ENCODE measurements around the gene PRKCI.
"Not testable (repeated sequence)": the region's sequence is repeated elsewhere in the genome, so short reads cannot be mapped to it uniquely, and the experiment has no call there.

The PRKCI gene

DNA sequence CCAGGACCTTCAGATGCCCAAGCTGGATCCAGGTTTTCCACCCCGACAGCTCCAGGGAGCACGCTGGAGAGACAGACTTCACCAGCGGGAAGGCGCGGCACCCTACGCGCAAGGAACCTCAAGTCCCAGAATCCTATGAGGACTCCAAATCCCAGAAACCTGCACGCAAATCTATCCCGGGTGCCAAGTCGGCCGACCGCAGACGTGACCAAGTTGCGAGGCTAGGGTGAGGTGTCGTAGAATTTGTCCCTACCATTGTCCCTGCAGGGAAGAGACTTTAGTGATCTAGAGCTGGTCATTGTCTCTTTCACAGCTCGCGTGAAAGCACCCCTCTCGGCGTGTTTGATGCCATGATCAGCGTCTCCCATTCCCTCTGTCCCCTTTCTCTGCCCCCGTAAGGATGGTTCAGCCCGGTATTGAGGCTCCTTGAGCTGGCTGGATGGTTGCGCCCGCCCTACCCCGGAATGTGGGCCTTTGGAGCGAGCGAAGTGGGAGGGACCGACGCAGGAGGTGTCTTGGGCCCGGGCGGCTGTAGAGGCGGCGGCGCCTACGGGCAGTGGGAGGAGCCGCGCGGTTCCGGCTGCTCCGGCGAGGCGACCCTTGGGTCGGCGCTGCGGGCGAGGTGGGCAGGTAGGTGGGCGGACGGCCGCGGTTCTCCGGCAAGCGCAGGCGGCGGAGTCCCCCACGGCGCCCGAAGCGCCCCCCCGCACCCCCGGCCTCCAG, at the start of gene PRKCI:
PRKCI (plus strand) TSS at position 501 of the 723 bp plus-strand sequence. CDS start 246 bp downstream, outside the sequence.
- peak; percentile 96 for DNase-seq (ENCODE audit: low spot score)

DNA sequence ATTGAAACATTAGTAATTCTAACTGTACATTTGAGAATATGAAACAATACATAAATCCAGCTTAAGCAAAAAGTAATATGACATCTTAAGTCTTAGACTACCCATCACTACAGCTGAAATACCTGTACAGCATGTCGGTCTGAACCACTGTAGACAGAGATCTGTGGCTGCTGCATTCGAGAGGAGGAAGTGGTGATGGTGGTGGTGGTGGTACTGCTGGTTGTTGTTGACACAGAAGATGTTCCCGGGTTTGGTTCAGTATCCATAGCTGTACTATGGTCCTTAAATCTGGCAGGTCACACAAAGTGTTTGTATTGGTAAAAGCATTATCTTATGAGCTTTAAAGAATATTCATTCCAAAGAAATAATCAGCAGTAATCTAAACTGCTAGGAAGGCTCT, 43.6 kb upstream of the PRKCI start:
- no peak for DNase-seq (ENCODE audit: low spot score)

DNA sequence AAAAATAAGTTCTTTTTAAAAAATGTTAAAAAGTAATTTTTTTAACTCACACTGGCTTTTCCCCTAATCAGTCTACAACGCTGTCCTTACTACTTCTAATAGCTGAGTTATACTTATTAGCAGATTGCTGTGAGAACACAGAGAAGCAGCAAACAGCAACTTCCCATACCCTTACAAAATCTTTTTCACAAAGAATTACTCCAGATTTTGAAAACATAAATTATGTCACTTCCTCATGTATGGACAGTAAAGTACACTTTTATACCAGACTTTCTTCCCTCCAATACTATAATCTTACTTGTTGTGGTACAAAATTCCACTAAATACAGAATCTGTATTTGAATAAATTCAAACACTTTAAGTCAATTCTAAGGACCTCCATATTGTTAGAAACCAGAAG, 42.8 kb upstream of the PRKCI start:
- DNase-seq (ENCODE audit: low spot score), result no peak

DNA sequence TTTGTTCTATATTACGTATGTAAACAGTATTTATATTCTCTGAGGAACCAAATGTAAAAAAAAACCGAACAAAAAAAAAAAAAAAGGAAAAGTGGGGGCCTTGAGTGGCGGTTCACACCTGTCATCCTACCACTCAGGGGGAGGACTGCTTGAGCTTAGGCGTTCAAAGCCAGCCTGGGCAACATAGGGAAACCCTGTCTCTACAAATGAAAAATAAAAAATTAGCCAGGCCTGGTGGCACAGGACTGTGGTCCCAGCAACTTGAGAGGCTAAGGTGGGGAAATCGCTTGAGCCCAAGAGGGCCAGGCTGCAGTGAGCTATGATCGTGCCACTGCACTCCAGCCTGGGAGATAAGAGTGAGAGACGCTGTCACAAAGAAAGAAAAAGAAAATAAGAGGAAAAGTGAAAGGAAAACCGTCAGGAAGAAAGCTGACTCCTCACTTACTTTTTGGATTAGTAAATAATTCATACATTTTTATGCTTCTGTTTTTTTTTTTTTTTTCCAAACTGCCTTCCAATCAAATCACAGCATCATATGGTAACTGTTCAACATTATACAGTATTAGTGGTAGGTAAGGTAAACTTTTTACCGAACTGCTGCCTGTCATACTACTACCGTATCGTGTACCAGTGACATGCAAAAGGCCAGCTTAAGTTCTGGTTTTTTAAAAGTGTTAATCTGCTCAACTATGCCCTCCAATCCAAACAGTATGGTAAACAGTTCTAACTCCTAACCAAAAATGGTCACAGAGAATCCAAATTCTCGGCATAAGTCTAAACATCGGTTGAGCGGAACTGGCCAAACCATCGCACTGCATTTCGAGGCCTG, 41.9 kb upstream of the PRKCI start:
- DNase-seq (ENCODE audit: low spot score), result peak; percentile 24

DNA sequence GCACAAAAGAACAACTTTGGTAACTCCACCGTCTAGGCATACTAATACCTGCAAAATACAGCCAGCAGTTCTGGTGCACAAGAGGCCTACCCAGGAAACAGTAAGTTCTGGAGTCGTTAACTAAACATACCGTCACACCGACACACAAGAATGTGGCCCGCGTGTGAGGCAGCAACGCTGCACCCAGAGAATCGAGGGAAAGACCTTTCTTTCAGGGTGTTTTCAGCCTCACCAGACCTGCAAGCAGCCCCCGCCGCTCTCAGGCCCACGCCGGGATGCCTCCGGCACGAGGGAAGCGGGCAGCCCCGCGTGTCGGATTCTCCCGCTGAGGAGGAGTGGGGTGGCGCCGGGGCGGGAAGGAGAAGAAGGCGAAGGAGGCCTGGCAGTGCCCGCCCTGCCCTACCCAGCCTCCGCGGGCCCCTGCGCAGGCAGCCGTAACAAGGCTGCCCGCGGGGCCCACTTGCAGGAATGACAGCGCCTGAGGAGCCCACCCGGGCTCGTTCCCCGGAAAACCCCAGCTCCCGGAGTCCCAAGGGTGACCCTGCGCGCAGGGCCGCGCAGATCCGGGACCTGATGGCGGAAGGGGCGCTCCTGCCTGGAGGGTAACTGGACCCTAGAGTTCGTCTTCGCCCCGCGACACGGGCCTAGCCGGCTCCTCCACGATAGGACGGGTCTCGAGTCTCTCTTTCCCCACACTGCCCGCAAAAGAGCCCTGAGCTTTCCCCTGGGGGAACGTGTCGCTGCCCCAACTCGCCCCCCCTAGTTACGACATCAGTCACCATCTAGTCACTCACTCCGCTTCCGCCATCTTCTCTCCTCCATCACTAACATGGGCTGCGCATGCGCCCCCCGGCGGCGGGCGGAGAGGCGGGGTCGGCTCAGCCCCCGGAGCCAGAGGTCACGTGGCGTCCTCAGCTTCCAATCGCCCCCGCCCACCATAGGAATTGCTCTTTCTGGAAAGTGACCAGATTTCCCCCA, 41.0 kb upstream of the PRKCI start, which contains the start of gene PHC3:
PHC3 (minus strand) TSS at position 826 of the 978 bp plus-strand sequence; CDS start at position 808, 18 bp downstream.
- DNase-seq (ENCODE audit: low spot score), result peak; percentile 93

DNA sequence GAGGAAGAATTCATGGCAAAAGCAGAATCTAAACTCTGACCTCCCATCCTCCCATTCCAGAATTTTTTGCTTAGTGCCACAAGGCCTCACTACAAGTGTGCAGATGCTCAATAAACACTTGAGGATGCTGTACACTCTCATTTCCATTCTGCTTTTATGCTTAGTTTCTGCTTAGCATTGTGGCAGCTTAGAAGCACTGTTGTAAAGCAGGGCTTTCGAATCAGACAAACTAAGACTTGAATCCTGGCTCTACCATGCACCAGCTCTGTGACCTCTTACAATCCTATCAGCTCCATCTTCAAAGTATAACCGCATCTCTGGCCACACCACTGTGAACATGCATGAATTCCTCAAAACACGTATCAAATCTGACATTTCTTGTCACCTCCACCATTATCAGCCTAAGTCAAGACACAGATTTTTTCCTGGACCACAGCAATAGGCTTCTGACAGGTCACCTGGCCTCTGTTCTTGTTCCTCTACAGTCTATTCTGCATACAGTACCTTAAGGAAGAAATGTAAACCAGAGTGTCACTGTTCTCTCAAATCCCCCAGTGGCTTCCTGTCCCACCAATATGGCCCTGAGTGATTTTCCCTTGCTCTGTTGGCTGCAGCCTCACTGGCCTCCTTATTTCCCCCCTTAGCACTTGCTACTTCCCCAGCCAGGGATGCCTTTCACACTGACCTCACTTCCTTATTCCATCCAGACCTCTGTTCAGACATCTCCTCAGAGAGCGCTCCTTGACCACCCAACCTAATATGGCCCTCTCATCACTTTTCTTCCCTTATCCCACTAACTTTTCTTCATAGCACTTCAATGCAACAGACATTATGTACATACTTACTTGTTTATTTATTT, 32.6 kb upstream of the PRKCI start:
- DNase-seq (ENCODE audit: low spot score), result no peak

DNA sequence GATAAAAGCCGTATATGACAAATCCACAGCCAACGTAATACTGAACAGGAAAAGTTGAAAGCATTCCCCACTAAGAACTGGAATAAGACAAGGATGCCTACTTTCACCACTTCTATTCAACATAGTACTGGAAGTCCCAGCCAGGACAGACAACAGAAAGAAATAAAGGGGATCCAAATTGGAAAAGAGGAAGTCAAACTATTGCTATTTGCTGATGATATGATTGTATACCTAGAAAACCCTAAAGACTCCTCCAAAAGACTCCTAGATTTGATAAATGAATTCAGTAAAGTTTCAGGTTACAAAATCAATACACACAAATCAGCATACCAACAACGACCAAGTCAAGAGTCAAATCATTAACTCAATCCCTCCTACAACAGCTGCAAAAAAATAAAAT, 26.5 kb upstream of the PRKCI start:
- DNase-seq (ENCODE audit: low spot score), result not testable (repeated sequence)

DNA sequence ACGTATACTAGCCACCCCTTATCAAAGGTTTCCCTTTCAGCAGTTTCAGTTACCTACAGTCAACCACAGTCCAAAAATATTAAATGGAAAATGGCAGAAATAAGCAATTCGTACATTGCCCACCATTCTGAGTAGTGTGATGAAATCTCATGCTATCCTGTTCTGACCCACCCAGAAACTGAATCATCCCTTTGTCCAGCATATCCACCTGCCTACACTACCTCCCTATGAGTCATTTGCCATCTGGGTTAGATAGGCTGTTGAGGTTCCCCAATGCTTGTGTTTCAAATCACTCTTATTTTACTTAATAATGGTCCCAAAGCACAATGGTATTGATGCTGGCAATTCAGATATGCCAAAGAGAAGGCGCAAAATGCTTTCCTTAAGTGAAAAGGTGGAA, 25.4 kb upstream of the PRKCI start:
- DNase-seq (ENCODE audit: low spot score), result peak; percentile 87

DNA sequence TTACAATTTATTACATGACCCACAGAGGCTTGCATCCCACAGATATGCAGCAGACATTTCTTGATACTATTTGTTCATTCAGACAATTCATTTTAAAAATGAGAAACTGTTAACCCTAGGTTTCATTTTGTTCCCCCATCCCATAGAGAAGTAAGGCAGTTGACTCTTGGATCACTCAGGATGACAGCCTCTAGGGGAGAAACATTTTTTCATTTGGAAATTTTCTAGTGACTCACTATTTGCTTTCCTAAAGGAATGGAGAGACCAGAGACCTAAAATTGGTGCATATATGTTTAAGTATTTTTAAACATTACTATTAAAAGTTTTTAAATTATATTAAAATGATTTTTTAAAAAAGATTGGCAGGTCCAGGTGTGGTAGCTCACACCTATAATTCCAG, 21.2 kb upstream of the PRKCI start:
- no peak for DNase-seq (ENCODE audit: low spot score)

DNA sequence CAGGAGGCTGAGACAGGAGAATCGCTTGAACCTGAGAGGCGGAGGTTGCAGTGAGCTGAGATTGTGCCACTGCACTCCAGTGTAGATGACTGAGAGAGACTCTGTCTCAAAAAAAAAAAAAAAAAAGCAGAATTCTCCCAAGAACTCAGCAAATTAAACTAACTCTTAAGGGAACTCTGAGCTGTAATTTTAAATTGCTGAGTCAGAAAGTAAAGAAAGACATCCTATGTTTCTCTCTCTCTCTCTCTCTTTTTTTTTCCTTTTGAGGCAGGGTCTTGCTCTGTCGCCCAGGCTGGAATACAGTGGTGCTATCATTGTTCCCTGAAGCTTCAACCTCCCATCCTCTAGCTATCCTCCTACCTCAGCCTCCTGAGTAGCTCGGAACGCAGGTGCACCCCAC, 20.7 kb upstream of the PRKCI start:
- DNase-seq (ENCODE audit: low spot score), result no peak

DNA sequence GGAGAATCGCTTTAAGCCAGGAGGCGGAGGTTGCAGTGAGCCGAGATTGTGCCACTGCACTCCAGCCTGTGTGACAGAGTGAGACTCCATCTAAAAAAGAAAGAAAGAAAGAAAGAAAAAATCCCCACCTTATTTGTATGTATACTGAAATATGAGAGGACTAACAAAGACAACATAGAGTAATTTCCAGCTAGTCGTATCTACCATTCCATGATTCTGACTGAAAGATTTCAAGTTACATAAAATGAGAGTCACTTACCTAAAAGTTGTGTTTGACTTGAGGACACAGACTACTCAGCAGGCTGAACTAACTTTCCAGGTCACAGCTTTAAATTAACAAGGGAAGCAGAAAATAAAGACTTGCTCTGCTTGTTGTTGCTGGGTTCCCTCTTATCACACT, 18.8 kb upstream of the PRKCI start:
- no peak for DNase-seq (ENCODE audit: low spot score)

DNA sequence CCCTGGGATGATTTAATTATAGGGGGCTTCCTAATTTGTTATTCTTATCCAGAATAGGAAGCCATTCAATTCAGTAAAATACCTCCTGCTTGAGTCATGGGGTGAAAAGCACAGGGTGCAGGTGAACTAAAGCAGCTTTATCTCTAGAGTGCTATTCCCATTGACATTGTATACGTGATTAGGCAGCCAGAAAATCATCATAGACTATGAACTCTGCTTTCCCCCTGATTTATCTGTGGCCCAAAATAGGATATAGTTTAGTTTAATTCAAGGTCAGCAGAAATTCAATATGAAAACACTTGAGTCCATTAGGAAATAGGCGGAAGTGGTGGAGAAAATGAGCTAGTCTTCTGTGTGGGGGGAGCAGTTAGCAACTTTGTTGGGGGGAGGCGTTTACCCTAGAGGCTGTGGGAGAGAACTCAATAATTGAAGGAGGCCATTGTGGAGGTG, 18.2 kb upstream of the PRKCI start:
- DNase-seq (ENCODE audit: low spot score), result no peak

DNA sequence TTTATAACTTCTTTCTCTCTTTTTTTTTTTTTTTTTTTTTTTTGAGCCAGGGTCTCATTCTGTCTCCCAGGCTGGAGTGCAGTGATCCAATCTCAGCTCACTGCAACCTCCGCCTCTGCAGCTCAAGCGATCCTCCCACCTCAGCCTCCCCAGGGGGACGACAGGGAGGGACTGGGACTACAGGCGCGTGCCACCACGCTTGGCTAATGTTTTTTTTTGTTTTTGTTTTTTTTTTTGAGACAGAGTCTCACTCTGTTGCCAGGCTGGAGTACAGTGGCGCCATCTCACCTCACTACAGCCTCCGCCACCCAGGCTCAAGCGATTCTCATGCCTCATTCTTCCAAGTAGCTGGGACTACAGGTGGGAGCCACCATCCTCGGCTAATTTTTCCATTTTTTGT, 17.7 kb upstream of the PRKCI start:
- no peak for DNase-seq (ENCODE audit: low spot score)

DNA sequence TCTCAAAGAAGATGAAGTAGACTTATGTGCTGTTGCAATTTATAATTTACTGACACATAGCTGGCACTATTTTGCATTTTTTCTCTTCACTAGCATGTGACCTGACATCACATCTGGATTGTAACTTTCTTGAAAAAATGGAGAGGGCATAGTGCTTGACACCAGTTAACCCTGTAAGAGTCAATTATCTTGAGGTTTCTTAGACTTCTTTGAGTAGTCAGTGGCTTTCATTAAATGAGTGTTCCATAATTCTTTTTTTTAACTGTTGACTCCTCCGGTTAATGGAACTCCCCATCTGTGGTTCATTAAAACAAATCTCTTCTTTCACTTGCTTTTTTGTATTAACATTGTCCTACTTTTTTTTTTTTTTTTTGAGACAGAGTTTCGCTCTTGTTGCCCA, 16.9 kb upstream of the PRKCI start:
- no peak for DNase-seq (ENCODE audit: low spot score)

DNA sequence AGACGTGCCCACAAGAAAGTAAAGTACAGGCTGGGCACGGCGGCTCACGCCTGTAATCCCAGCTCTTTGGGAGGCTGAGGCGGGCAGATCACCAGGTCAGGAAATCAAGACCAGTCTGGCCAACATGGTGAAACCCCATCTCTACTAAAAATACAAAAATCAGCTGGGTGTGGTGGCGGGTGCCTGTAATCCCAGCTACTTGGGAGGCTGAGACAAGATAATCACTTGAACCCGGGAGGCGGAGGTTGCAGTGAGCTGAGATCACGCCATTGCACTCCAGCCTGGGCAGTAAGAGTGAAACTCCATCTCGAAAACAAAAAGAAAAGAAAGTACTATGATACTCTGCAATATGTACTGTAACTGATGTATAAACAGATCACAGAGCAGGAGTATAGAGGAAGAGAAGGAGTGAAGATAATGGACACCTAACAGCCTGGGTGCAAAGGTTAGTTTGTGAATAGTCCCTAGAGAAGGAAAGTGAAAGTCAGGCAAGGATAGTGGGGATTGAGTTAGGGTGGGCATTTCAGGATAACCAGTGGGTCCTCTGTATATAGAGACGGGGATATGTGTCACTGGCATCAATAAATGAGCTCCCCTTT, 16.0 kb upstream of the PRKCI start:
- DNase-seq (ENCODE audit: low spot score), result not testable (repeated sequence)

DNA sequence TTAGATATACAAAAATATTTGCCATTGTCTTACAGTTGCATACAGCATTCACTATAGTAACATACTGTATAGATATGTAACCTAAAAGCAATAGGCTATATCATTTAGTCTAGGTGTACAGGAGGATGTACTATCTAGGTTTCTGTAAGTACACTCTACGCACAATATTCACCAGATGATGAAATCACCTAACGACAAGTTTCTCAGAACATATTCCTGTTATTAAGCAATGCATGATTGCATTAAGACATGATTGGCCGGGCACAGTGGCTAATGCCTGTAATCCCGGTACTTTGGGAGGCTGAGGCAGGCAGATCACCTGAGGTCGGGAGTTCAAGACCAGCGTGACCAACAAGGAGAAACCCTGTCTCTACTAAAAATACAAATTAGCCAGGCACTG, 14.5 kb upstream of the PRKCI start:
- no peak for DNase-seq (ENCODE audit: low spot score)

DNA sequence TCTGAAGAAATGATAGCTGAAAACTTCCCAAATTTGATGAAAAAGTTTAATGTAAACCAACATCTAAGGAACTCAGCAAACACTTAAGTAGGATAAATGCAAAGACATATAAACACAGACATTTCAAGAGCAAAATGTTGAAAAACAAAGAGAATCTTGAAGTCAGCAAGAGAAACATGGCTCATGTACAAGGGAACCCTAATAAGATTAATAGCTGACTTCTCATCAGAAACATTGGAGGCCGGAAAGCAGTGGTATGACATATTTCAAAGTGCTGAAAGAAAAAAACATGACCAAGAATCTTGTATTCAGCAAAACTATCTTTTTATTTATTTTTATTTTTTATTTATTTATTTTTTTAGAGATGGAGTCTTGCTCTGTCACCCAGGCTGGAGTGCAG, 10.6 kb upstream of the PRKCI start:
- DNase-seq (ENCODE audit: low spot score), result no peak

DNA sequence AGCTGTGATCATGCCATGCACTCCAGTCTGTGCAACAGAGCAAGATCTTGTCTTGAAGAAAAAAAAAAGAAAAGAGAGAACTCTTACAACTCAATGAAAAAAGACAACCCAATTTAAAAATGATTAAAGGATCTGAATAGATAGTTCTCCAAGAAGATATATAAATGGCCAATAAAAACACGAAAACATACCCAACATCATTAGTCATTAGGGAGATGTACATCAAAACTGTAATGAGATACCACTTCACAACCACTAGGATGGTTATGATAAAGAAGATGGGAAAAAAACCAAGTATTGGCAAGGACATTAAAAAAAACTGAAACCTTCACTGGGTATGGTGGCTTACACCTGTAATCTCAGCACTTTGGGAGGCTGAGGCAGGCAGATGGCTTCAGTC, 2.4 kb upstream of the PRKCI start:
- no peak for DNase-seq (ENCODE audit: low spot score)

DNA sequence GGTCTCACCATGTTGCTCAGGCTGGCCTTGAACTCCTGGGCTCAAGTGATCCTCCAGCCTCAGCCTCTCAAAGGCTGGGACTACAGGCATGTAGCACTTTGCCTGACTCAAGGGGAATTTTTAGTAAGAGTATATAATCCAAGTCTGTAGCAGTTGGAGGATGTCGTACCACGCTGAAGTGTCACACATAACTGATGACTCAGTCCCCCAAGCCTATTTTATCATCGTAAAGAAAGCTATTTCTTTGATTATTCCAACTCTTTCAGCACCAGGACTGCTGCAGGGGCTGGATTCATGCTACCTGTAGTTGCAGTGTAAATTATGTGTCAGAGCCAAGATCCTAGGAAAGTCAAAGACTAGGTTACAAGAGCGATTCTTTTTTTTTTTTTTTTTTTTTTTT, 1.4 kb upstream of the PRKCI start:
- no peak for DNase-seq (ENCODE audit: low spot score)

DNA sequence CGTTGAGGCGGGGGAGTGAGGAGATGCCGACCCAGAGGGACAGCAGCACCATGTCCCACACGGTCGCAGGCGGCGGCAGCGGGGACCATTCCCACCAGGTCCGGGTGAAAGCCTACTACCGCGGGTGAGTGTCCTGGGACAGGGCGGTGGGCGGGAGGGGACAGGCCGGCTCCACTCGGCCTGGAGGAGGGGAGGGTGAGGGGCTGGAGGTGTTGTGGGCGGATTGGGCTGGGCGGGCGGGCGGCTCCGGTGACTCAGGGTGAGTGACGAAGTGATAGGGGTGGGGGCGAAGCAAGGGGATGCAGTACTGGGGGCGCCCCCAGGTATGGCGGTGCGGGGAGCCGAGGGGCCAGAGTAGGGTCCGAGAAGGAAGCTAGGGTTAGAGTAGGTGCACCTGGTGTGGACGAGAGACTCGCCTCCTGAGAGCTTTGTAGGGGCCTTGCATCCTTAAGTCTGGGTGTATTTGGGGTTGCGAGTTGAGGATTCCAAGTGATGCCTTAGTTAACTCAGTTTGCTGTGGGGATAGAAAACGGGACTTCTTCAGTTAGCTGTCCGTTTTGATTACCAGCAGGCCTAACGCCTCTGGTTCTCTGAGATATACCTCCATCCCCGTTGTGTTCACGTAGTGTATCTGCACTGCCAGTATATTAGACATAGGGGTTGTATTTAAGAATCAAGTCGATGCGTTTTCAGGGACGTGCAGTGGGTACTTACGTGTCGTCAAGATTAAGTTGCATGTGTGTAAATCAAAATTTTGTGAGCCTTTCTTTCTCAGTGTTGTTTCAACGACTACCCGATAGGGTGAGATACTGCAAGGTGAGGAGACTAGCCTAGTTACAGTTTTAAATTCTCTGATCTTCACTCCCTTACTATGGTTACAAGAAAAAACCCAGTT, 670 bp downstream of the PRKCI start:
- peak; percentile 57 for DNase-seq (ENCODE audit: low spot score)
